ENCODE results near the gene CPB2.

- TF ChIP-seq ZFP30 (CRISPR knock-in tag; IDR thresholded peaks at IDR 0.05) (no peak), ZNF565 (CRISPR knock-in tag; conservative IDR thresholded peaks at IDR 0.05; ENCODE audit: low read depth) (no peak), CSDC2 (CRISPR knock-in tag; IDR thresholded peaks at IDR 0.05) (no peak), OSR1 (CRISPR knock-in tag; IDR thresholded peaks at IDR 0.05) (no peak), CREB5 (CRISPR knock-in tag; IDR thresholded peaks at IDR 0.05; ENCODE audit: low read depth) (no peak), ZC3H10 (CRISPR knock-in tag; IDR thresholded peaks at IDR 0.05) (no peak), ARNTL (CRISPR knock-in tag; IDR thresholded peaks at IDR 0.05; ENCODE audit: borderline replicate concordance, low read depth) (no peak), ZFP3 (CRISPR knock-in tag; IDR thresholded peaks at IDR 0.05) (no peak), TCF4 (CRISPR knock-in tag; IDR thresholded peaks at IDR 0.05; ENCODE audit: borderline replicate concordance) (no peak), ISL1 (CRISPR knock-in tag; IDR thresholded peaks at IDR 0.05) (no peak), ESRRG (CRISPR knock-in tag; IDR thresholded peaks at IDR 0.05) (no peak), RARB (CRISPR knock-in tag; IDR thresholded peaks at IDR 0.05) (no peak)
- TF ChIP-seq, protein P1, sequence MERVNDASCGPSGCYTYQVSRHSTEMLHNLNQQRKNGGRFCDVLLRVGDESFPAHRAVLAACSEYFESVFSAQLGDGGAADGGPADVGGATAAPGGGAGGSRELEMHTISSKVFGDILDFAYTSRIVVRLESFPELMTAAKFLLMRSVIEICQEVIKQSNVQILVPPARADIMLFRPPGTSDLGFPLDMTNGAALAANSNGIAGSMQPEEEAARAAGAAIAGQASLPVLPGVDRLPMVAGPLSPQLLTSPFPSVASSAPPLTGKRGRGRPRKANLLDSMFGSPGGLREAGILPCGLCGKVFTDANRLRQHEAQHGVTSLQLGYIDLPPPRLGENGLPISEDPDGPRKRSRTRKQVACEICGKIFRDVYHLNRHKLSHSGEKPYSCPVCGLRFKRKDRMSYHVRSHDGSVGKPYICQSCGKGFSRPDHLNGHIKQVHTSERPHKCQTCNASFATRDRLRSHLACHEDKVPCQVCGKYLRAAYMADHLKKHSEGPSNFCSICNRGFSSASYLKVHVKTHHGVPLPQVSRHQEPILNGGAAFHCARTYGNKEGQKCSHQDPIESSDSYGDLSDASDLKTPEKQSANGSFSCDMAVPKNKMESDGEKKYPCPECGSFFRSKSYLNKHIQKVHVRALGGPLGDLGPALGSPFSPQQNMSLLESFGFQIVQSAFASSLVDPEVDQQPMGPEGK (CRISPR knock-in tag; IDR thresholded peaks at IDR 0.05; ENCODE audit: borderline replicate concordance): no peak
- TF ChIP-seq, protein P2, sequence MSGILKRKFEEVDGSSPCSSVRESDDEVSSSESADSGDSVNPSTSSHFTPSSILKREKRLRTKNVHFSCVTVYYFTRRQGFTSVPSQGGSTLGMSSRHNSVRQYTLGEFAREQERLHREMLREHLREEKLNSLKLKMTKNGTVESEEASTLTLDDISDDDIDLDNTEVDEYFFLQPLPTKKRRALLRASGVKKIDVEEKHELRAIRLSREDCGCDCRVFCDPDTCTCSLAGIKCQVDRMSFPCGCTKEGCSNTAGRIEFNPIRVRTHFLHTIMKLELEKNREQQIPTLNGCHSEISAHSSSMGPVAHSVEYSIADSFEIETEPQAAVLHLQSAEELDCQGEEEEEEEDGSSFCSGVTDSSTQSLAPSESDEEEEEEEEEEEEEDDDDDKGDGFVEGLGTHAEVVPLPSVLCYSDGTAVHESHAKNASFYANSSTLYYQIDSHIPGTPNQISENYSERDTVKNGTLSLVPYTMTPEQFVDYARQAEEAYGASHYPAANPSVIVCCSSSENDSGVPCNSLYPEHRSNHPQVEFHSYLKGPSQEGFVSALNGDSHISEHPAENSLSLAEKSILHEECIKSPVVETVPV (CRISPR knock-in tag; IDR thresholded peaks at IDR 0.05): no peak
These were observed 29.0 kb downstream of the CPB2 start for GRCh38 chr13:46075811-46076210.
